Left ventricle myocardium inferior (tissue), 1 donor: ENCODE results near the gene CLUH. TPM values are rescaled to one million over a fixed set of nuclear protein-coding genes. Genes with fewer than 3 reads are reported as not detected.
A peak's percentile ranks its signal among the peaks of the same experiment; 100 is the strongest.

Experiments used
- DNase-seq: peaks from one replicate; pipeline ENCODE4 v3.0.0-alpha.2; 2020
- H3K27ac ChIP-seq: fragments of 200-600 bp; replicated peaks from 2 replicates; pipeline ENCODE4 v1.8.0; 2021
- H3K27me3 ChIP-seq: fragments of 200-600 bp; 2 replicates; pipeline ENCODE4 v1.8.0; 2021; ENCODE audit warnings: low read depth
- H3K36me3 ChIP-seq: fragments of 200-600 bp; 2 replicates; pipeline ENCODE4 v1.8.0; 2021
- H3K4me1 ChIP-seq: fragments of 200-600 bp; 2 replicates; pipeline ENCODE4 v1.8.0; 2021
- H3K4me3 ChIP-seq: fragments of 200-600 bp; 2 replicates; pipeline ENCODE4 v1.8.0; 2021; ENCODE audit warnings: mild to moderate bottlenecking, moderate library complexity
- H3K9me3 ChIP-seq: fragments of 200-600 bp; replicated peaks from 2 replicates; pipeline ENCODE4 v1.8.0; 2021
- CTCF ChIP-seq: fragments of 200-600 bp; IDR thresholded peaks from 2 replicates; pipeline ENCODE4 v1.8.0; 2021; ENCODE audit warnings: antibody characterized with exemption, mild to moderate bottlenecking, borderline replicate concordance
- intact Hi-C: fragments of 100-400 bp; cut with micrococcal nuclease; formaldehyde crosslinking; loops from one replicate; pipeline ENCODE4 v1.11.0; 2022
- long read RNA-seq: library from polyadenylated mRNA; unstranded; transcript quantifications from one replicate; pipeline ENCODE4 v2.0.0, GENCODE V29; 2021
- total RNA-seq: library from RNA; stranded (reverse); fragmentation: NEBNext Ultra II Directional; extraction: Animal tissue kit (Norgen Biotek cat#: 25700); gene quantifications from one replicate; pipeline ENCODE4 v1.2.1, GENCODE V29; 2021
- donor health status: DM: no; HTN: yes; CAD: no; lungs with severe emphysema.

The CLUH gene
- total RNA-seq: 181 TPM
- long read RNA-seq, full-length matches to known transcripts: 5 of 411 reads
- long read RNA-seq, partial matches to known transcripts: 319 of 411 reads
- long read RNA-seq, other reads (novel, unspliced or antisense): 87 of 411 reads

- peak; percentile 98 for DNase-seq
- peaks cover 74% of the 10 kb centered on the region for H3K4me1 ChIP-seq
- H3K4me3 ChIP-seq: peak within 1 kb of the TSS; percentile 88
- no peaks in the 10 kb centered on the region for H3K27me3 ChIP-seq
- intact Hi-C loops: no loop called here
- no peaks in the 10 kb centered on the region for H3K36me3 ChIP-seq
- no peak for TF ChIP-seq CTCF
- peak within 1 kb of the TSS; percentile 97 for H3K27ac ChIP-seq
- no peaks in the 10 kb centered on the region for H3K9me3 ChIP-seq
Measured at GRCh38 chr17:2711608-2712299, at the start of gene CLUH. Gene CLUH, minus strand, starts transcription at chr17:2711764. Its CDS starts 103 bp downstream, at chr17:2711661.

- TF ChIP-seq CTCF: no peak
- peaks cover 89% of the 10 kb centered on the region for H3K27me3 ChIP-seq
- intact Hi-C loops: no loop called here
- H3K27ac ChIP-seq: no peak overlapping the region
- H3K4me3 ChIP-seq: no peak overlapping the region
- no peak for DNase-seq
- H3K9me3 ChIP-seq: no peaks in the 10 kb centered on the region
- no peaks in the 10 kb centered on the region for H3K36me3 ChIP-seq
- peaks cover 13% of the 10 kb centered on the region for H3K4me1 ChIP-seq
Measured at GRCh38 chr17:2758870-2759269, 47.3 kb upstream of the CLUH start.

- TF ChIP-seq CTCF: no peak
- Histone ChIP-seq H3K4me1 (peaks cover 13% of the 10 kb centered on the region), H3K27ac (no peak overlapping the region), H3K36me3 (no peaks in the 10 kb centered on the region), H3K27me3 (peaks cover 89% of the 10 kb centered on the region), H3K4me3 (peak overlapping the region; percentile 61), H3K9me3 (no peaks in the 10 kb centered on the region)
- no peak for DNase-seq
- intact Hi-C loops: no loop called here
Measured at GRCh38 chr17:2755891-2756724, 44.5 kb upstream of the CLUH start.

- intact Hi-C loops: no loop called here
- DNase-seq: no peak
Measured at GRCh38 chr17:2751491-2751890, 39.9 kb upstream of the CLUH start.

More at GRCh38 chr17:2751491-2751890, 39.9 kb upstream of the CLUH start:
- peaks cover 100% of the 10 kb centered on the region for H3K27me3 ChIP-seq
- H3K4me1 ChIP-seq: peaks cover 24% of the 10 kb centered on the region
- H3K9me3 ChIP-seq: no peaks in the 10 kb centered on the region
- H3K36me3 ChIP-seq: no peaks in the 10 kb centered on the region
- H3K27ac ChIP-seq: no peak overlapping the region
- TF ChIP-seq CTCF: no peak
- H3K4me3 ChIP-seq: no peak overlapping the region
